Measurements from ENCODE around the gene PYCR2.
A peak's percentile ranks its signal among the peaks of the same experiment; 100 is the strongest.
"Not testable (repeated sequence)": the region's sequence is repeated elsewhere in the genome, so short reads cannot be mapped to it uniquely, and the experiment has no call there.

The PYCR2 gene

DNA sequence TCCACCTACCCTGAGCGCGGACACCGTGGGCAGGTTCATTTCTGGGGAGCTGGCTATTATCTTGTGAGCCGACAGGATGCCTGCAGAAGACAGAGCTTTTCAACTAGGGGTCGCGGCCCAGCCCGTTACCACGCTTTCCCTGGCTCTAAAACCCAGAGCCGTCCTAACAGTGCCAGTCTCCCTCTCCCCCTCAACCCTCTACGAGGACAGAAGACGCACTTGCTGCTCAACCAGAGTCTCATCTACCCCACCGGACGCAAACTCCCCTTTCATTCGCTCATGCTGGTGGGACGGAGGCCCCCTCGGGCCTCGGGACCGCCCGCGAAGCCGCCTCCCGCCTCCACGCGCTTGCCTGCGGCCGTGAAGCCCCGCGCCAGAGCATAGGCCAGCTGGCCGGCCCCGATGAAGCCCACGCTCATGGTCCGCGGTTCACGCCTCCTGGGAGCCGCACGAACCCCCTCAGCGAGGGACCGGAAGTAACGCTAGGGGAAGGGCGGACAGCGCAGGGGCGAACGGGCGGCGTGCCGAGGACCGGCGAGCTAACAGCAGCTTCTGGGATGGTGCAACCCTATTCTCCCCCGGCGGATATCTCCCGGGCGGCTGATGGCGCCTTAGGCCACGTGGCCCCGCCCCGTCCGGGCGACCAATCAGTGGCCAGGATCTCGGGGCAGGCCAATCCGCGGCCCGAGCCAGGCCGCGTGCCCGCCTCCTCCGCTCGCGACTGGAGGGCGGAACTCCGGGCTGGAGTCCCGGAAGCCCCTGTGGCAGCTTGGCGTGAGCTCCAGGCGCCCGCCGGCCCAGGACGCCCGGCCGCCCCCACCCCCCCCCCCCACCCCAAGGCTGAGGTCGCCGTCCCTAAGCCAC, at the start of gene PYCR2:
PYCR2 (minus strand) TSS at position 559 of the 864 bp plus-strand sequence; CDS start at position 419, 140 bp downstream.
- peak; percentile 57 to 97 (median 93) for DNase-seq

- no peak for DNase-seq
These were observed 49.1 kb upstream of the PYCR2 start for GRCh38 chr1:225973158-225973557.

- no peak for DNase-seq
These were observed 48.5 kb upstream of the PYCR2 start for GRCh38 chr1:225972344-225973152.

GRCh38 chr1:225970592-225971157, 46.6 kb upstream of the PYCR2 start:
- not testable (repeated sequence) for DNase-seq

DNA sequence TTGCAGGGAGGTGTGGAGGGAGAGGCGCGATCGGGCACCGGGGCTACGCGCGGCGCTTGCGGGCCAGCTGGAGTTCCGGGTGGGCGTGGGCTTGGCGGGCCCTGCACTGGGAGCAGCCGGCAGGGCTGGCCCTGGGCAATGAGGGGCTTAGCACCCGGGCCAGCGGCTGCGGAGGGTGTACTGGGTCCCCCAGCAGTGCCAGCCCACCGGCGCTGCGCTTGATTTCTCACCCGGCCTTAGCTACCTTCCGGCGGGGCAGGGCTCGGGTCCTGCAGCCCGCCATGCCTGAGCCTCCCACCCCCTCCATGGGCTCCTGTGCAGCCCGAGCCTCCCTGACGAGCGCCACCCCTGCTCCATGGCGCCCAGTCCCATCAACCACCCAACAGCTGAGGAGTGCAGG, 45.7 kb upstream of the PYCR2 start:
- not testable (repeated sequence) for DNase-seq

DNA sequence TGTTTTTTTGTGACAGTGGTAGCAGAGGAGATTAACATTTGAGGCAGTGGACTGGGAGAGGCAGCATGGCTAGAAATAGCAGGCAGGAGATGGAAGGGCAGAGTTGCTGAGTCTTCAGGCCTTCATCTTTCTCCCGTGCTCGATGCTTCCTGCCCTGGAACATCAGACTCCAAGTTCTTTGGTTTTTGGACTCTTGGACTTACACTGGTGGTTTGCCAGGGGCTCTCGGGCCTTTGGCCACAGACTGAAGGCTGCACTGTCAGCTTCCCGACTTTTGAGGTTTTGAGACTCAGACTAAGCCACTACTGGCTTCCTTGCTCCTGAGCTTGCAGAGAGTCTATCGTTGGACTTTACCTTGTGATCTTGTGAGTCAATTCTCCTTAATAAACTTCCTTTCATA, 41.2 kb upstream of the PYCR2 start:
- no peak for DNase-seq

DNA sequence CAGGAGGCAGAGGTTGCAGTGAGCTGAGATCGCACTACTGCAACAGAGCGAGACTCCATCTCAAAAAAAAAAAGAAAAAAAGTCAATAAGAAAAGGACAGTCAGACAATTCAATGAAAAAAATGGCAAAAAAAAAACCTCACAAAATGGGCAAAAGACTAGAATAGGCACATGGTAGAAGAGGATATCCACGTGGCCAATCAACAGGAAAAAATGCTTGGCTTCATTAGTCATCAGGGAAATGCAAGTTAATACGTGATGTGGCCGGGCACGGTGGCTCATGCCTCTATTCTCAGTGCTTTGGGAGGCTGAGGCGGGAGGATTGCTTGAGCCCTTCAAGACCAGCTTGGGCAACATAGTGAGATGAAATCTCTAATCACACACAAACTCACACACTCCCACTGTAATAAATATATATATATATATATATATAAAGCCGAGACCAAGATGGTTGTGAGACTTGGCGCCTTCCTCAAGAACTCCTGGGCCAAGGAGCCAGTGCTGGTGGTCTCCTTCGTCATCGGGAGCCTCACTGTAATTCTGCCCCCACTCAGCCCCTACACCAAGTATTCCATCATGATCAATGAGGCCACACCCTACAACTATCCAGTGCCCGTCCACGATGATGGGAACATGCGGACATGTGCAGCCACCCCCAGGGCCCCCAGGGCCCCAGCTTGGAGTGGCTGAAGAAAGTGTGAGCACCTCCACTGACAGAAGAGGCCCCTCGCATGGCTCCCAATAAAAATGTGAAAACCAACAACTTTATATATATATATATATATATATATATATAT, 39.9 kb upstream of the PYCR2 start:
- no peak for DNase-seq

DNA sequence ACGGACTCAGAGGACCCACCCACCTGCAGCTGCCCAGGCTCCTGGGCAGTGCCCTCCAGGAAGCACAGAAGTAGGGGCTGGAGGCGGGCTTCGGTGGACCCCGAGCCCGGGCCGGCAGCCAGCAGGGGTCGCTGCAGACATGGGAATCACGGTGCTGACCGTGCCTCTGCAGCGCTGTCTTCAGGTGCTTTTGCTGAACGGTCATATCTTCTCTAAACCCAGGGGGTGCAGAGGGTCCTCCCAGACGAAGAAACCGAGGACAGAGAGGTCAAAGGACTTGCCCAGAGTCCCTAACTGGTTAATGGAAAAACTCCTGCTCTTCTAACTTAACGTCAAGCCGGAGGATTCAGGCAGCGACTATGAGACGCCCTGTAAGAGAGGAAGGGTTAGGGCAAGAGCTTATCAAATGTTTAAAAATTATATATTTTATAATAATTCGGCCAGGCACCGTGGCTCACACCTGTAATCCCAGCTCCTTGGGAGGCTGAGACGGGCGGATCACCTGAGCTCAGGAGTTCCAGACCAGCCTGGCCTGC, 38.5 kb upstream of the PYCR2 start:
- DNase-seq, result peak in 9 of 56 donors; percentile 3 to 50 (median 9)

DNA sequence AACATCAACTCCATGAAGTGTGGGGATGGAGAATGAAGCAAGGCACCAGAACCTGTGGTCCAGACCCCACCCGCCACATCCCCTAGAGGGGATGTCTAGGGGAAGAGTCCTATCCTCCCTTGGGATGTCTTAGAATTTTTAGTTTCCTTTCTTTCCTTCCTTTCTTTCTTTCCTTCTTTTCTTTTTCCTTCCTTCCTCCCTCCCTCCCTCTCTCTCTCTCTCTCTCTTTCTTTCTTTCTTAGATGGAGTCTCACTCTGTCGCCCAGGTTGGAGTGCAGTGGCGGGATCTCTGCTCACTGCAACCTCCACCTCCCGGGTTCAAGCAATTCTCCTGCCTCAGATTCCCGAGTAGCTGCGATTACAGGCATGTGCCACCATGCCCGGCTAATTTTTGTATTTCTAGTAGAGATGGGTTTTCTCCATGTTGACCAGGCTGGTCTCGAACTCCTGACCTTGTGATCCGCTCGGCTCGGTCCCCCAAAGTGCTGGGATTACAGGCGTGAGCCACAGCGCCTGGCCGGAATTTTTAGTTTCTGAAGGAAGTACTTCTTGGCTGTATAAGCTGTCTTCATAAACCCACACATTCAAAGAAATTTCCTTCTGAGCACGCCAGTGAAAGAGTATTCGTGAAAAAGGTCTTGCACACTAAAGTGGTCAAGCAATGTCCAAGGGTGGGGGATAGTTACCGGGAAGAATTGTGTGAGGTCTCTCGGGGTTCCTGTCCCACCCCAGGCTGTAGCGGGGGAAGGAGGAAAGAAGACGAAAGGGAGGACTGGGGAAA, 37.8 kb upstream of the PYCR2 start:
- no peak for DNase-seq

- no peak for DNase-seq
These were observed 34.0 kb upstream of the PYCR2 start for GRCh38 chr1:225958041-225958440.

- DNase-seq, result no peak
These were observed 30.7 kb upstream of the PYCR2 start for GRCh38 chr1:225954753-225955152.

- no peak for DNase-seq
These were observed 29.3 kb upstream of the PYCR2 start for GRCh38 chr1:225953315-225953714.

- no peak for DNase-seq
These were observed 27.0 kb upstream of the PYCR2 start for GRCh38 chr1:225950905-225951497.

DNA sequence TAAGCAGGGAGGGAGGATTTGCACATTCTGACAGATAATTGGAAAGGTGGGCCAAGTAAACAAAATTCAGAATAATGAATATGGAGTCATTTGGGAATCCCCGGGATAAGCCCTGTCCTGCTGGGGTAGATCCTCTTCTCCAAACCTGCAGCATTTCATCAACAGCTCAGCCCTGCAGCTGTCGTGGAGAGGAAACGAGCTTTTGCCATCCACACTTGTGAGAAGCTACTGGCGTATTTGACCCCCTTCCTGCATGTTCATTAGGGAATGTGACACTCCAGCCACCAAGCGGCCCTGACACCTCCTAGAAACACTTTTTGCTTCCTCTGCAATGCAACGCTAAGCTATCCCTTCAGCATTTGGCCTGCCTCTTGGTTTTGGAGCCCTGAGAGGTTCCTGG, 25.0 kb upstream of the PYCR2 start:
- no peak for DNase-seq

GRCh38 chr1:225946803-225947202, 22.8 kb upstream of the PYCR2 start:
- DNase-seq, result no peak

DNA sequence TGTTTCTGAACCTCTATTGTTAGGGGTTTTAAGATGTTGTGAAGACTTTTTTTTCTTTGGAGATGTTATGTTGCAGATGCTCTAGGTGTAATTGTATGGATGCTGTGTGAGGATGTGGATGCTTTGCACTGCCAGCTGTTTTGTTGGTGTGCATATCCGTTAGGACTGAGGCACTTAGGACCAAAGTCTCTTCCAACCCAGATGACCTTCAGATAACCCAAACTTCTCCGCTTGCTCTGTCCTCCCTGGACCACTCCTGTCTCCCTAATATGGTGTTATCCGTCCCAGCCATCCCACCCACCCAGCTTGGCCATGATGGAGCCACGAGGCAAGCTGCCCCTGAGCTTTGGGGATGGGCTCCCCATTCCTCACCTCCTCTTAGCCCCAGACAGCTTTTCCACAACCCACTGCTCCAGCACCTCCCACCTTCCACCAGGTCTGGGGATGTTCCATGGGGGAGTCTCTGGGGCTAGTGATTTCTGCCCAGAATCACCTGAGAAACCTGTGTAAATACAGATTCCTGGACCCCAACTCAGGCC, 22.1 kb upstream of the PYCR2 start:
- no peak for DNase-seq

- no peak for DNase-seq
These were observed 21.5 kb upstream of the PYCR2 start for GRCh38 chr1:225945564-225945963.

GRCh38 chr1:225944951-225945350, 20.9 kb upstream of the PYCR2 start:
- DNase-seq, result no peak

- DNase-seq, result no peak
These were observed 20.3 kb upstream of the PYCR2 start for GRCh38 chr1:225944387-225944786.

All from nucleus accumbens (tissue), 56 donors.